Adrenal gland (tissue), 5 donors: Measurements from ENCODE around the gene GPAM.

ENCODE experiments used
- POLR2A ChIP-seq, 2 donors: fragments of 450-650 bp; IDR thresholded peaks; one replicate each; pipeline ENCODE4 v1.6.1; 2017; ENCODE audit warnings: antibody characterized with exemption in 2 of 2, mild to moderate bottlenecking in 2 of 2, moderate library complexity in 1 of 2
- TF ChIP-seq, protein P1 (sequence below), 6 experiments: fragments of 450-650 bp in 4 of 6; fragments of 200-600 bp in 2 of 6; sonication (generic) in 1 of 6; IDR thresholded peaks; 1 replicate in 5 of 6; 2 replicates in 1 of 6; pipeline versions ENCODE4 v1.5.1 to v1.8.0; 2016 to 2021; ENCODE audit warnings: antibody characterized with exemption in 6 of 6, mild to moderate bottlenecking in 2 of 6, moderate library complexity in 1 of 6
- donor health status: DM: no; HTN: no; CAD: no.

DNA sequence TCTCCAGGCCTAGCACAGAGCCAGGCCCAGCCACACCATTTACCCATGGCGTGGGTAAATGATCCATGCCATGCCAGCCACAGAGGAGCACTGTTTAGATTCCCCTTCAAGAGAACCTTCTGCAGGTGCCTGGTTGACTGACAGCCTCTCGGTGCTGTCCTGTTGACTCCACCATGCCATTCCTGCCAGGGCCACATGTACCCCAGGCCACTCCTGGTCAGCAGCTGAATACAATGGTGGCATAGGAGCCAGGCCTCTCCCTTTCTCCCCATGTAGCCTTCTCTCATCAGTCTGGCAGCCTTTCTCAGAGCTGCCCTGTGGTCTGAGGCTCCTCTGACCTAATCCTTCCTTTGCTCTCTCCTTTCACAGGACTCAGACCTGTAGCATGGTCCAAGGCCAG is 39.2 kb upstream of the GPAM start:
- TF ChIP-seq, protein P1, sequence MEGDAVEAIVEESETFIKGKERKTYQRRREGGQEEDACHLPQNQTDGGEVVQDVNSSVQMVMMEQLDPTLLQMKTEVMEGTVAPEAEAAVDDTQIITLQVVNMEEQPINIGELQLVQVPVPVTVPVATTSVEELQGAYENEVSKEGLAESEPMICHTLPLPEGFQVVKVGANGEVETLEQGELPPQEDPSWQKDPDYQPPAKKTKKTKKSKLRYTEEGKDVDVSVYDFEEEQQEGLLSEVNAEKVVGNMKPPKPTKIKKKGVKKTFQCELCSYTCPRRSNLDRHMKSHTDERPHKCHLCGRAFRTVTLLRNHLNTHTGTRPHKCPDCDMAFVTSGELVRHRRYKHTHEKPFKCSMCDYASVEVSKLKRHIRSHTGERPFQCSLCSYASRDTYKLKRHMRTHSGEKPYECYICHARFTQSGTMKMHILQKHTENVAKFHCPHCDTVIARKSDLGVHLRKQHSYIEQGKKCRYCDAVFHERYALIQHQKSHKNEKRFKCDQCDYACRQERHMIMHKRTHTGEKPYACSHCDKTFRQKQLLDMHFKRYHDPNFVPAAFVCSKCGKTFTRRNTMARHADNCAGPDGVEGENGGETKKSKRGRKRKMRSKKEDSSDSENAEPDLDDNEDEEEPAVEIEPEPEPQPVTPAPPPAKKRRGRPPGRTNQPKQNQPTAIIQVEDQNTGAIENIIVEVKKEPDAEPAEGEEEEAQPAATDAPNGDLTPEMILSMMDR (IDR thresholded peaks at IDR 0.05), result no peak
- TF ChIP-seq POLR2A (IDR thresholded peaks at IDR 0.05), result no peak
